ENCODE measurements around the gene CNFN.

The CNFN gene, protein sequence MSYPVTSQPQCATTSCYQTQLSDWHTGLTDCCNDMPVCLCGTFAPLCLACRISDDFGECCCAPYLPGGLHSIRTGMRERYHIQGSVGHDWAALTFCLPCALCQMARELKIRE

DNA sequence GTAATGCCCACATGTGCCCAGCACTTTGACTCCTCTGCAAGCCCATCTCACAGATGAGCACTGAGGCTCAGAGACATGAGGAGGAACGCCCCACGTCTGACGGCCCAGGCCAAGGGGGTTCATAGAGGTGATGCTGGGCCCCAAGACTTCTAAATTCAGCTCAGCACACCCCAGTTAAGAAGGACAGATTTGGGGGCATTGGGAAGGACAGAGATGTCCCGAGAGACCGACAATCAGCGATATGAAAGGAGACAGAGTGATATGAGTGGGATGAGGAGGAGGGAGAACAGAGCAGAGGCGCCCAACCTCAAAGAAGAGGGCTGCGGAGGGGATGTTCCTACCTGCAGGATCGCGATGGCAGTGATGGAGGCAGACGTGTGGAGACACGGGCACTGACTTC is at the start of gene CNFN:
TSS of gene CNFN (minus strand) at position 399 of the 400 bp plus-strand sequence. CDS start 1,260 bp downstream, outside the sequence.
- H3K9me3 ChIP-seq (ENCODE audit: insufficient read depth, low read length) = no peaks in the 10 kb centered on the region

GRCh38 chr19:42436006-42436405 is 45.9 kb upstream of the CNFN start:
- Histone ChIP-seq H3K9me3 (ENCODE audit: insufficient read depth, low read length) (no peaks in the 10 kb centered on the region), H3K27me3 (ENCODE audit: insufficient read depth, insufficient read length) (peaks cover 11% of the 10 kb centered on the region), H3K4me1 (ENCODE audit: insufficient read depth, insufficient read length) (no peaks in the 10 kb centered on the region), H3K9ac (ENCODE audit: insufficient read length, low read depth) (no peak overlapping the region), H3K4me3 (ENCODE audit: insufficient read length, low read depth) (no peak overlapping the region), H3K36me3 (ENCODE audit: insufficient read depth, insufficient read length, low read length) (no peaks in the 10 kb centered on the region)
- no peak for TF ChIP-seq SUZ12 (IDR thresholded peaks at IDR 0.05; ENCODE audit: extremely low read depth, insufficient read depth, insufficient read length)
- no peak for TF ChIP-seq ZNF274 (IDR thresholded peaks at IDR 0.05; ENCODE audit: low read depth, low read length)
- no peak for TF ChIP-seq YY1 (IDR thresholded peaks at IDR 0.05; ENCODE audit: insufficient read depth, insufficient read length)
- DNase-seq (ENCODE audit: low read depth, low spot score) = no peak

More for the DNA sequence above, at the start of gene CNFN:
- no peak for DNase-seq (ENCODE audit: low read depth, low spot score)
- Histone ChIP-seq H3K36me3 (ENCODE audit: insufficient read depth, insufficient read length, low read length) (no peaks in the 10 kb centered on the region), H3K4me3 (ENCODE audit: insufficient read length, low read depth) (no peak within 1 kb of the TSS), H3K9ac (ENCODE audit: insufficient read length, low read depth) (no peak within 1 kb of the TSS), H3K4me1 (ENCODE audit: insufficient read depth, insufficient read length) (no peaks in the 10 kb centered on the region), H3K27me3 (ENCODE audit: insufficient read depth, insufficient read length) (peaks cover 6% of the 10 kb centered on the region)
- TF ChIP-seq SUZ12 (IDR thresholded peaks at IDR 0.05; ENCODE audit: extremely low read depth, insufficient read depth, insufficient read length) (no peak), ZNF274 (IDR thresholded peaks at IDR 0.05; ENCODE audit: low read depth, low read length) (no peak), YY1 (IDR thresholded peaks at IDR 0.05; ENCODE audit: insufficient read depth, insufficient read length) (no peak)

- Histone ChIP-seq H3K36me3 (ENCODE audit: insufficient read depth, insufficient read length, low read length) (no peaks in the 10 kb centered on the region), H3K4me1 (ENCODE audit: insufficient read depth, insufficient read length) (no peaks in the 10 kb centered on the region), H3K9ac (ENCODE audit: insufficient read length, low read depth) (no peak overlapping the region), H3K27me3 (ENCODE audit: insufficient read depth, insufficient read length) (peaks cover 12% of the 10 kb centered on the region), H3K9me3 (ENCODE audit: insufficient read depth, low read length) (no peaks in the 10 kb centered on the region), H3K4me3 (ENCODE audit: insufficient read length, low read depth) (no peak overlapping the region)
- no peak for TF ChIP-seq ZNF274 (IDR thresholded peaks at IDR 0.05; ENCODE audit: low read depth, low read length)
- TF ChIP-seq YY1 (IDR thresholded peaks at IDR 0.05; ENCODE audit: insufficient read depth, insufficient read length) = no peak
- TF ChIP-seq SUZ12 (IDR thresholded peaks at IDR 0.05; ENCODE audit: extremely low read depth, insufficient read depth, insufficient read length) = no peak
- no peak for DNase-seq (ENCODE audit: low read depth, low spot score)
Measured at GRCh38 chr19:42435316-42435715, 45.2 kb upstream of the CNFN start.

GRCh38 chr19:42433503-42434260 is 43.6 kb upstream of the CNFN start:
- no peak overlapping the region for H3K4me3 ChIP-seq (ENCODE audit: insufficient read length, low read depth)
- TF ChIP-seq YY1 (IDR thresholded peaks at IDR 0.05; ENCODE audit: insufficient read depth, insufficient read length) (no peak), SUZ12 (IDR thresholded peaks at IDR 0.05; ENCODE audit: extremely low read depth, insufficient read depth, insufficient read length) (no peak), ZNF274 (IDR thresholded peaks at IDR 0.05; ENCODE audit: low read depth, low read length) (no peak)
- no peaks in the 10 kb centered on the region for H3K4me1 ChIP-seq (ENCODE audit: insufficient read depth, insufficient read length)
- no peak overlapping the region for H3K9ac ChIP-seq (ENCODE audit: insufficient read length, low read depth)
- no peaks in the 10 kb centered on the region for H3K36me3 ChIP-seq (ENCODE audit: insufficient read depth, insufficient read length, low read length)
- H3K27me3 ChIP-seq (ENCODE audit: insufficient read depth, insufficient read length) = peaks cover 14% of the 10 kb centered on the region
- DNase-seq (ENCODE audit: low read depth, low spot score) = no peak
- no peaks in the 10 kb centered on the region for H3K9me3 ChIP-seq (ENCODE audit: insufficient read depth, low read length)

- H3K36me3 ChIP-seq (ENCODE audit: insufficient read depth, insufficient read length, low read length) = no peaks in the 10 kb centered on the region
- no peak for TF ChIP-seq ZNF274 (IDR thresholded peaks at IDR 0.05; ENCODE audit: low read depth, low read length)
Measured at GRCh38 chr19:42431486-42431885, 41.4 kb upstream of the CNFN start.

DNA sequence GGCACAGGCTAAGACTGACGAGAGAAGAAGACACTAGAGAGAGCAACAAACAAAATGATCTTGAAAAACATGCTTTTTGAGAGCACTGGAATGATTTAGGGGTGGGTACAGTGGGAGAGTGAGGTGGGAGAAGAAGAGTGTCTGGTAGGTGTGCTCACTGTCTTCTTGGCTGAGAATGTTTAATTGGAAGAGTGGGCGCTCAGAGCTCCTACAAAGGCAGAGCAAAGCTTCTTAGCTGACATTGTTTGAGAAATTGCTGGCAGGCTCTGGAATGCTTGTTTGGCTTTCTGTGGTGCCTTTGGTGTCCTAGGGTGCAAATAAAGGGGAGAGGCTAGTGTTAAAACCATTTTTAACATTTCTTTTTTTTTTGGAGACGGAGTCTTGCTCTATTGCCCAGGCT is 38.6 kb upstream of the CNFN start:
- peaks cover 3% of the 10 kb centered on the region for H3K4me1 ChIP-seq (ENCODE audit: insufficient read depth, insufficient read length)
- no peak overlapping the region for H3K4me3 ChIP-seq (ENCODE audit: insufficient read length, low read depth)
- peaks cover 7% of the 10 kb centered on the region; the same call in 1 of the 2 replicates for H3K9me3 ChIP-seq (ENCODE audit: insufficient read depth, low read length)
- no peaks in the 10 kb centered on the region for H3K36me3 ChIP-seq (ENCODE audit: insufficient read depth, insufficient read length, low read length)
- TF ChIP-seq YY1 (IDR thresholded peaks at IDR 0.05; ENCODE audit: insufficient read depth, insufficient read length) (no peak), ZNF274 (IDR thresholded peaks at IDR 0.05; ENCODE audit: low read depth, low read length) (no peak), SUZ12 (IDR thresholded peaks at IDR 0.05; ENCODE audit: extremely low read depth, insufficient read depth, insufficient read length) (no peak)
- no peak for DNase-seq (ENCODE audit: low read depth, low spot score)
- H3K9ac ChIP-seq (ENCODE audit: insufficient read length, low read depth) = no peak overlapping the region
- H3K27me3 ChIP-seq (ENCODE audit: insufficient read depth, insufficient read length) = peaks cover 58% of the 10 kb centered on the region

More at GRCh38 chr19:42431486-42431885, 41.4 kb upstream of the CNFN start:
- DNase-seq (ENCODE audit: low read depth, low spot score) = no peak
- no peak overlapping the region for H3K4me3 ChIP-seq (ENCODE audit: insufficient read length, low read depth)
- no peaks in the 10 kb centered on the region for H3K9me3 ChIP-seq (ENCODE audit: insufficient read depth, low read length)
- no peak overlapping the region for H3K9ac ChIP-seq (ENCODE audit: insufficient read length, low read depth)
- no peaks in the 10 kb centered on the region for H3K4me1 ChIP-seq (ENCODE audit: insufficient read depth, insufficient read length)
- peaks cover 30% of the 10 kb centered on the region for H3K27me3 ChIP-seq (ENCODE audit: insufficient read depth, insufficient read length)

- peaks cover 8% of the 10 kb centered on the region; the same call in 1 of the 2 replicates for H3K9me3 ChIP-seq (ENCODE audit: insufficient read depth, low read length)
- H3K36me3 ChIP-seq (ENCODE audit: insufficient read depth, insufficient read length, low read length) = no peaks in the 10 kb centered on the region
- TF ChIP-seq ZNF274 (IDR thresholded peaks at IDR 0.05; ENCODE audit: low read depth, low read length) (no peak), YY1 (IDR thresholded peaks at IDR 0.05; ENCODE audit: insufficient read depth, insufficient read length) (no peak), SUZ12 (IDR thresholded peaks at IDR 0.05; ENCODE audit: extremely low read depth, insufficient read depth, insufficient read length) (no peak)
Measured at GRCh38 chr19:42427313-42427712, 37.2 kb upstream of the CNFN start, which contains the start of gene LIPE. LIPE (minus strand) TSS chr19:42427388; CDS start chr19:42427149, 239 bp downstream.

More at GRCh38 chr19:42427313-42427712, 37.2 kb upstream of the CNFN start, which contains the start of gene LIPE:
- peaks cover 67% of the 10 kb centered on the region for H3K27me3 ChIP-seq (ENCODE audit: insufficient read depth, insufficient read length)
- H3K4me1 ChIP-seq (ENCODE audit: insufficient read depth, insufficient read length) = peaks cover 4% of the 10 kb centered on the region
- DNase-seq (ENCODE audit: low read depth, low spot score) = no peak
- no peak within 1 kb of the TSS for H3K4me3 ChIP-seq (ENCODE audit: insufficient read length, low read depth)
- no peak within 1 kb of the TSS for H3K9ac ChIP-seq (ENCODE audit: insufficient read length, low read depth)

Measured in NT2/D1 (cell line).